ENCODE results near the gene ERVW-1. TPM values are rescaled to one million over a fixed set of nuclear protein-coding genes. Genes with fewer than 3 reads are reported as not detected.

ERVW-1 gene, protein sequence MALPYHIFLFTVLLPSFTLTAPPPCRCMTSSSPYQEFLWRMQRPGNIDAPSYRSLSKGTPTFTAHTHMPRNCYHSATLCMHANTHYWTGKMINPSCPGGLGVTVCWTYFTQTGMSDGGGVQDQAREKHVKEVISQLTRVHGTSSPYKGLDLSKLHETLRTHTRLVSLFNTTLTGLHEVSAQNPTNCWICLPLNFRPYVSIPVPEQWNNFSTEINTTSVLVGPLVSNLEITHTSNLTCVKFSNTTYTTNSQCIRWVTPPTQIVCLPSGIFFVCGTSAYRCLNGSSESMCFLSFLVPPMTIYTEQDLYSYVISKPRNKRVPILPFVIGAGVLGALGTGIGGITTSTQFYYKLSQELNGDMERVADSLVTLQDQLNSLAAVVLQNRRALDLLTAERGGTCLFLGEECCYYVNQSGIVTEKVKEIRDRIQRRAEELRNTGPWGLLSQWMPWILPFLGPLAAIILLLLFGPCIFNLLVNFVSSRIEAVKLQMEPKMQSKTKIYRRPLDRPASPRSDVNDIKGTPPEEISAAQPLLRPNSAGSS
- not detected in 5 replicates for total RNA-seq (2022; extraction: Qiagen RNA extraction)

GRCh38 chr7:92477681-92478080, at the start of gene ERVW-1:
TSS of gene ERVW-1 (minus strand) at chr7:92477946. CDS start at chr7:92470381, 7,565 bp downstream.

GRCh38 chr7:92447345-92448204, 30.2 kb downstream of the ERVW-1 start, which contains the start of gene GATAD1:
TSS of gene GATAD1 (plus strand) at chr7:92447482. CDS start at chr7:92447730, 248 bp downstream.

Other genes starting within 250 kb of the ERVW-1 start
- gene KRIT1, start 232.0 kb downstream of the ERVW-1 start, total RNA-seq (2022; extraction: Qiagen RNA extraction): 20.4 to 34.4 TPM (median 24.1 TPM) in 5 replicates
- 14.1 to 23.8 TPM (median 19.1 TPM) in 5 replicates for gene ANKIB1, start 232.0 kb downstream of the ERVW-1 start, total RNA-seq (2022; extraction: Qiagen RNA extraction)
- 17.3 to 20.4 TPM (median 18.3 TPM) in 5 replicates for gene GATAD1, start 30.5 kb downstream of the ERVW-1 start, total RNA-seq (2022; extraction: Qiagen RNA extraction)
- gene PEX1, start 50.6 kb upstream of the ERVW-1 start, total RNA-seq (2022; extraction: Qiagen RNA extraction): 5.6 to 7.2 TPM (median 6.5 TPM) in 5 replicates
- gene RBM48, start 50.8 kb upstream of the ERVW-1 start, total RNA-seq (2022; extraction: Qiagen RNA extraction): 5.7 to 8.3 TPM (median 6.0 TPM) in 5 replicates
- gene FAM133B, start 112.4 kb upstream of the ERVW-1 start, total RNA-seq (2022; extraction: Qiagen RNA extraction): 23.2 to 27.7 TPM (median 24.7 TPM) in 5 replicates

Data from A549 treated with Hydrocortisone at 1 μM for 4 hours (cell line).